CD4-positive, alpha-beta memory T cell (primary cell): ENCODE data around the gene GJB6. TPM values are rescaled to one million over a fixed set of nuclear protein-coding genes. Genes with fewer than 3 reads are reported as not detected.

Experiments used
- CTCF ChIA-PET: fragments of 350-600 bp; sonication (Branson Sonifier 250); formaldehyde crosslinking; loops from one replicate; lab custom pipeline; 2021; ENCODE audit warnings: inconsistent platforms; ENCODE audit not compliant: partially characterized antibody; lab: Charles Lee
- POLR2A ChIA-PET: fragments of 350-600 bp; sonication (Branson Sonifier 250); formaldehyde crosslinking; loops from one replicate; lab custom pipeline; 2021; ENCODE audit not compliant: partially characterized antibody; lab: Charles Lee
- DNase-seq, 5 donors: peaks; one replicate each; pipeline versions ENCODE4 v3.0.0 to v3.0.0-alpha.2; 2020 to 2022; ENCODE audit warnings: mixed read lengths in 1 of 5
- H3K27ac ChIP-seq: one replicate; pipeline ENCODE4 v1.7.0; 2013; ENCODE audit warnings: low read depth, low read length
- H3K27me3 ChIP-seq: 2 replicates; pipeline ENCODE4 v1.7.0; 2013; ENCODE audit warnings: mild to moderate bottlenecking, low read length, moderate library complexity; ENCODE audit not compliant: insufficient read depth
- H3K36me3 ChIP-seq: 2 replicates; pipeline ENCODE4 v1.7.0; 2013; ENCODE audit warnings: mild to moderate bottlenecking, low read length, moderate library complexity; ENCODE audit not compliant: insufficient read depth
- H3K4me1 ChIP-seq: 2 replicates; pipeline ENCODE4 v1.7.0; 2013; ENCODE audit warnings: mild to moderate bottlenecking, low read length, moderate library complexity; ENCODE audit not compliant: insufficient read depth
- H3K4me3 ChIP-seq, 2 donors: one replicate each; pipeline ENCODE4 v1.7.0; 2013; ENCODE audit warnings: low read length in 2 of 2, mild to moderate bottlenecking in 1 of 2
- H3K9me3 ChIP-seq, 2 donors: one replicate each; pipeline ENCODE4 v1.7.0; 2013; ENCODE audit warnings: low read length in 2 of 2, control low read depth in 1 of 2; ENCODE audit not compliant: control insufficient read depth in 1 of 2
- H3K27ac Mint-ChIP-seq, 7 donors: one replicate each; pipeline ENCODE4 v1.8.0; 2020 to 2021; ENCODE audit warnings: mixed read lengths in 7 of 7, mild to moderate bottlenecking in 6 of 7, inconsistent platforms in 3 of 7, moderate library complexity in 3 of 7
- H3K27me3 Mint-ChIP-seq, 2 donors: one replicate each; pipeline ENCODE4 v1.8.0; 2020 to 2021; ENCODE audit warnings: mixed read lengths in 2 of 2
- H3K36me3 Mint-ChIP-seq, 2 donors: one replicate each; pipeline ENCODE4 v1.8.0; 2020 to 2021; ENCODE audit warnings: mixed read lengths in 2 of 2, inconsistent platforms in 1 of 2, mild to moderate bottlenecking in 1 of 2
- H3K4me1 Mint-ChIP-seq, 4 donors: one replicate each; pipeline ENCODE4 v1.8.0; 2020 to 2021; ENCODE audit warnings: mixed read lengths in 4 of 4, mild to moderate bottlenecking in 1 of 4
- H3K4me3 Mint-ChIP-seq, 8 donors: one replicate each; pipeline ENCODE4 v1.8.0; 2020 to 2021; ENCODE audit warnings: mixed read lengths in 8 of 8, mild to moderate bottlenecking in 7 of 8, moderate library complexity in 6 of 8, inconsistent platforms in 3 of 8
- H3K9me3 Mint-ChIP-seq, 8 donors: one replicate each; pipeline ENCODE4 v1.8.0; 2020 to 2021; ENCODE audit warnings: mixed read lengths in 8 of 8, mild to moderate bottlenecking in 5 of 8, inconsistent platforms in 3 of 8, moderate library complexity in 1 of 8
- intact Hi-C: fragments of 100-400 bp; cut with micrococcal nuclease; formaldehyde crosslinking; loops from one replicate; pipeline ENCODE4 v1.15.1; 2023
- polyA plus RNA-seq, 2 donors: library from polyadenylated mRNA; unstranded; fragments of 300-500 nt; fragmentation: Illumina TruSeq; gene quantifications; one replicate each; pipeline ENCODE4 v1.2.3, GENCODE V29; 2021
- total RNA-seq, 2 experiments: library from RNA; stranded (reverse); gene quantifications; one replicate each; pipeline ENCODE4 v1.2.3, GENCODE V29; 2021

GJB6 gene
- total and polyA plus RNA-seq, 4 experiments from 2014 or later: 0.69 TPM; not detected in 3

- intact Hi-C loops: loop anchor here (5.0 kb wide), 2 partner anchors 279 to 504 kb away; partner anchors contain the start of gene IL17D
- H3K9me3 ChIP-seq: no peaks in the 10 kb centered on the region
- Mint-ChIP-seq H3K4me1 (peaks cover 11 to 13% (median 12%) of the 10 kb centered on the region in 4 donors), H3K27me3 (peaks cover 34 to 35% of the 10 kb centered on the region in 2 donors), H3K9me3 (peaks cover 0 to 13% (median 8%) of the 10 kb centered on the region in 8 donors), H3K4me3 (no peak overlapping the region), H3K27ac (no peak overlapping the region), H3K36me3 (no peaks in the 10 kb centered on the region)
- H3K27me3 ChIP-seq: peaks cover 35% of the 10 kb centered on the region
- CTCF ChIA-PET: interaction anchor here (0.6 to 1.7 kb wide), 2 partner anchors 14 to 726 kb away, joined by 3 to 4 read pairs; no protein-coding TSS in a partner anchor
- POLR2A ChIA-PET: no interaction called here
- H3K27ac ChIP-seq: no peak overlapping the region
- H3K4me1 ChIP-seq: peaks cover 14% of the 10 kb centered on the region
- DNase-seq: no peak
- no peaks in the 10 kb centered on the region for H3K36me3 ChIP-seq
- H3K4me3 ChIP-seq: no peak overlapping the region
Measured at GRCh38 chr13:20198781-20199180, 33.3 kb downstream of the GJB6 start.

GRCh38 chr13:20197361-20197834 lies 34.7 kb downstream of the GJB6 start:
- H3K4me3 ChIP-seq: no peak overlapping the region
- ChIA-PET POLR2A (no interaction called here), CTCF (interaction anchor here (0.6 to 4.6 kb wide), 29 partner anchors 8 to 856 kb away, joined by 3 to 53 read pairs (median 4); no protein-coding TSS in a partner anchor)
- peaks cover 22% of the 10 kb centered on the region for H3K4me1 ChIP-seq
- Mint-ChIP-seq H3K36me3 (no peaks in the 10 kb centered on the region), H3K9me3 (peaks cover 0 to 11% (median 6%) of the 10 kb centered on the region in 8 donors), H3K27ac (peak overlapping the region in 1 of 7 donors; percentile 2), H3K27me3 (peaks cover 34 to 36% of the 10 kb centered on the region in 2 donors), H3K4me1 (peaks cover 14 to 21% (median 16%) of the 10 kb centered on the region in 4 donors), H3K4me3 (no peak overlapping the region)
- H3K27ac ChIP-seq: no peak overlapping the region
- intact Hi-C loops: loop anchor here (1.0 to 5.0 kb wide), 5 partner anchors 33 to 727 kb away; partner anchors contain the start of gene IL17D
- H3K9me3 ChIP-seq: no peaks in the 10 kb centered on the region
- peaks cover 41% of the 10 kb centered on the region for H3K27me3 ChIP-seq
- no peaks in the 10 kb centered on the region for H3K36me3 ChIP-seq
- DNase-seq: peak in 4 of 5 donors; percentile 42 to 52 (median 49)

GRCh38 chr13:20195801-20196200 lies 36.3 kb downstream of the GJB6 start:
- Histone ChIP-seq H3K4me3 (no peak overlapping the region), H3K27ac (no peak overlapping the region), H3K36me3 (no peaks in the 10 kb centered on the region), H3K4me1 (peaks cover 29% of the 10 kb centered on the region), H3K9me3 (no peaks in the 10 kb centered on the region), H3K27me3 (peaks cover 48% of the 10 kb centered on the region)
- Mint-ChIP-seq H3K9me3 (peaks cover 0 to 5% (median 0%) of the 10 kb centered on the region in 8 donors), H3K4me1 (peaks cover 14 to 33% (median 16%) of the 10 kb centered on the region in 4 donors), H3K27me3 (peaks cover 43 to 48% of the 10 kb centered on the region in 2 donors), H3K27ac (no peak overlapping the region), H3K4me3 (no peak overlapping the region), H3K36me3 (no peaks in the 10 kb centered on the region)
- POLR2A ChIA-PET: no interaction called here
- no peak for DNase-seq
- CTCF ChIA-PET: interaction anchor here (0.9 to 4.6 kb wide), 10 partner anchors 10 to 729 kb away, joined by 3 to 53 read pairs (median 4); no protein-coding TSS in a partner anchor
- intact Hi-C loops: loop anchor here (2.0 to 5.0 kb wide), 3 partner anchors 35 to 506 kb away; partner anchors contain the start of gene IL17D

GRCh38 chr13:20193907-20194631 lies 38.0 kb downstream of the GJB6 start:
- peak overlapping the region in 1 of 2 donors; percentile 26 for H3K4me3 ChIP-seq
- peaks cover 29% of the 10 kb centered on the region for H3K4me1 ChIP-seq
- Mint-ChIP-seq H3K36me3 (no peaks in the 10 kb centered on the region), H3K4me1 (peaks cover 14 to 33% (median 16%) of the 10 kb centered on the region in 4 donors), H3K4me3 (peak overlapping the region; percentile 60 to 89 (median 76)), H3K27ac (peak overlapping the region in 1 of 7 donors; percentile 57), H3K9me3 (peaks cover 0 to 1% (median 0%) of the 10 kb centered on the region in 8 donors), H3K27me3 (peaks cover 41 to 51% of the 10 kb centered on the region in 2 donors)
- no peaks in the 10 kb centered on the region for H3K36me3 ChIP-seq
- POLR2A ChIA-PET: no interaction called here
- no peak overlapping the region for H3K27ac ChIP-seq
- H3K27me3 ChIP-seq: peaks cover 48% of the 10 kb centered on the region
- no peaks in the 10 kb centered on the region for H3K9me3 ChIP-seq
- peak in 2 of 5 donors; percentile 19 to 28 for DNase-seq
- CTCF ChIA-PET: interaction anchor here (4.6 kb wide), 1 partner anchor 8 kb away, joined by 53 read pairs; no protein-coding TSS in a partner anchor
- intact Hi-C loops: no loop called here

GRCh38 chr13:20193162-20193906 lies 38.8 kb downstream of the GJB6 start:
- peak overlapping the region in 1 of 2 donors; percentile 26 for H3K4me3 ChIP-seq
- Mint-ChIP-seq H3K36me3 (no peaks in the 10 kb centered on the region), H3K4me1 (peaks cover 14 to 33% (median 16%) of the 10 kb centered on the region in 4 donors), H3K4me3 (peak overlapping the region; percentile 60 to 89 (median 76)), H3K9me3 (peaks cover 0 to 1% (median 0%) of the 10 kb centered on the region in 8 donors), H3K27me3 (peaks cover 42 to 50% of the 10 kb centered on the region in 2 donors), H3K27ac (peak overlapping the region in 1 of 7 donors; percentile 57)
- CTCF ChIA-PET: no interaction called here
- peaks cover 48% of the 10 kb centered on the region for H3K27me3 ChIP-seq
- intact Hi-C loops: no loop called here
- no peak overlapping the region for H3K27ac ChIP-seq
- no peaks in the 10 kb centered on the region for H3K9me3 ChIP-seq
- POLR2A ChIA-PET: no interaction called here
- H3K4me1 ChIP-seq: peaks cover 29% of the 10 kb centered on the region
- no peaks in the 10 kb centered on the region for H3K36me3 ChIP-seq
- DNase-seq: peak in 2 of 5 donors; percentile 23 to 24

GRCh38 chr13:20192836-20193161 lies 39.3 kb downstream of the GJB6 start, which contains the start of gene GJB2:
TSS of gene GJB2 (minus strand) at chr13:20192938. CDS start at chr13:20189581, 3,357 bp downstream.
- peaks cover 29% of the 10 kb centered on the region for H3K4me1 ChIP-seq
- no peaks in the 10 kb centered on the region for H3K36me3 ChIP-seq
- H3K4me3 ChIP-seq: peak within 1 kb of the TSS in 1 of 2 donors; percentile 26
- H3K27ac ChIP-seq: no peak within 1 kb of the TSS
- H3K27me3 ChIP-seq: peaks cover 48% of the 10 kb centered on the region
- peak in 2 of 5 donors; percentile 15 to 21 for DNase-seq
- Mint-ChIP-seq H3K36me3 (no peaks in the 10 kb centered on the region), H3K4me3 (peak within 1 kb of the TSS; percentile 69 to 89 (median 80)), H3K27ac (peak within 1 kb of the TSS in 1 of 7 donors; percentile 57), H3K4me1 (peaks cover 14 to 33% (median 16%) of the 10 kb centered on the region in 4 donors), H3K27me3 (peaks cover 42 to 50% of the 10 kb centered on the region in 2 donors), H3K9me3 (peaks cover 0 to 1% (median 0%) of the 10 kb centered on the region in 8 donors)
- intact Hi-C loops: no loop called here
- no peaks in the 10 kb centered on the region for H3K9me3 ChIP-seq
- ChIA-PET CTCF (interaction anchor here (1.0 kb wide), 1 partner anchor 10 kb away, joined by 5 read pairs; no protein-coding TSS in a partner anchor), POLR2A (no interaction called here)
